Ecto neural progenitor cell (in vitro differentiated cells): ENCODE data around the gene SCNN1A.
A peak's percentile ranks its signal among the peaks of the same experiment; 100 is the strongest.

Source experiments
- DNase-seq: peaks from one replicate; pipeline ENCODE4 v3.0.0-alpha.2; 2018; ENCODE audit warnings: low spot score

The SCNN1A gene

DNA sequence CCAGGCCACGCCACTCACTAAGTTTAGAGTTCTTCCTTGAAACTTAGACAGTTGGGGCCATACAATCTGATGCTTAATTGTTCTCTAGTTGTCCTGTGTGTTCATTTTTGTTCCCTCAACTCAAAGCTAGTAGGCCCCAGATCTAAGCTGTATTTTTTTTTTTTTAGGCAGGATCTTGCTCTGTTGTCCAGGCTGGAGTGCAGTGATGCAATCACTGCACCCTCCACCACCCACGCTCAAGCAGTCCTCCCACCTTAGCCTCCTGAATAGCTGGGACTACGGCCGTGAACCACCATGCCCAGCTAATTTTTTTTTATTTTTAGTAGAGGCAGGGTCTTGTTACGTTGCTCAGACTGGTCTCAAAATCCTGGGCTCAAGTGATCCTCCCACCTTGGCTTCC lies 41.0 kb downstream of the SCNN1A start:
- DNase-seq: no peak

DNA sequence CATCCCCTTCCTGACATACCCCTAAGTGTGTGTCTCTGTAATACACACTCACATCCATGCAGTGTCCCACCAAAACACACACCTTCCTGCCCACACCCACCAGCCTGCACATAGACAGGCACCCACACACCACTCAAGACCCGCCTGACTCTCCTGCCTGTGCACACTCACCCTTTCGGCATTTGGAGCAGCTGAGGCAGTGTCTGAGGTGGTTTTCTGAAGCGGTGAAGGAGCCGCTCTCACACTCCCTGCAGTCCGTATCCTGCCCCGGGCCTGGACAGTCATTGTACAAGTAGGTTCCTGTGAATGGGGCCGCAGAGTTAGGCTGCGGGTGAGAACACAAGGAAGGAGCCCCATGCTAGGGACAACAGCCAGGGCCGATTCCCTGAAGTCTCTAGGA lies 41.8 kb downstream of the SCNN1A start:
- no peak for DNase-seq

GRCh38 chr12:6333029-6333428 lies 42.3 kb downstream of the SCNN1A start:
- DNase-seq: no peak

- no peak for DNase-seq
Measured at GRCh38 chr12:6332459-6332858, 42.9 kb downstream of the SCNN1A start.

DNA sequence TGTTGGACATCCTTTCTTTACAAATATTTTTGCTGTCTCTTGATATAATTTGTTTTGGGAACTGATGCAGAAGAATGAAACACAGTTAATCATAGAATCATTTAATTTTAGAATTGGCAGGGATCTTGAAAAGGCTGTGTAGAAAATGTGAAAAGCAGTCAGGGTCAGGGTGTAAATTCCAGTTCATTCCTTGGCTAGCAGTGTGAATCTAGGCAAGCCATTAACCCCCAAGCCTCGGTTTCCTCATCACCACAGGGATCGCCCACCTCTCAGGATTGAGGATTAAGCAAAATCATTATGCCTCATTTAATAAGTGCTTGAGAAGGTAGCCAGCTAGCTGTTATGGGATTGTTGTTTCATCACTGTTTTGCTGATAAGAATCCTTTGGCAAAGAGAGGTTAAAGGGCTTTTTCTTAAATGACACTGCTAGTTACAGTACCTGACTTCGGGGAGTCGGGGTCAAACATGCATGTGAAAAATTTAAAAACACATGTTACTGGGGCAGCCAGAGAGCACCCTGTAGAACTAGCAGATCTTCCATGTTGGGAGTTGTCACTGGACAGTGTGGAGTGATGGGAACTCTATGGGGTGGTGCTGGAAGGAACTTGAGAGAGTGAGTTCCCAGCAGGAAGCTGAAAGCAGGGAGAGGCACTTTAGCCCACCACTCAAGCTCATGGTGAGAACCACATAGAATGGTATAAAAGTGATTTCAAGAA lies 44.2 kb downstream of the SCNN1A start:
- no peak for DNase-seq

GRCh38 chr12:6330192-6330591 lies 45.2 kb downstream of the SCNN1A start:
- no peak for DNase-seq

DNA sequence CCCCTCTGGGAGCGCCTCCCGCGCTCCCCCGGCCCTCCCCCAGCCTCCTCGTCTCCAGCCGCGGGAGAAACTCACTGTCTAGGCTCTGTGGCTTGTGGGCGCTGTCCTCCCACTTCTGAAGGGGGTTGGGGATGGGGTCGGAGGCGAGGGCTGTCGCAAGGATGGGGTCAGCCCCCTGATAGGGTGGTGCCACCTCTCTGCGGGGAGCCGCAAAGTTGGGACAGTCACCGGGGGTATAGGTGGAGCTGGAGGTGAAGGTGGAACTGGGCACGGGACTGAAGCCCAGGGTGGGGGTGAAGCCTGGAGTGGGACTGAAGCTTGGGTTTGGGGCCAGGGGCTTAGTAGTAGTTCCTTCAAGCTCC lies 45.7 kb downstream of the SCNN1A start:
- no peak for DNase-seq

DNA sequence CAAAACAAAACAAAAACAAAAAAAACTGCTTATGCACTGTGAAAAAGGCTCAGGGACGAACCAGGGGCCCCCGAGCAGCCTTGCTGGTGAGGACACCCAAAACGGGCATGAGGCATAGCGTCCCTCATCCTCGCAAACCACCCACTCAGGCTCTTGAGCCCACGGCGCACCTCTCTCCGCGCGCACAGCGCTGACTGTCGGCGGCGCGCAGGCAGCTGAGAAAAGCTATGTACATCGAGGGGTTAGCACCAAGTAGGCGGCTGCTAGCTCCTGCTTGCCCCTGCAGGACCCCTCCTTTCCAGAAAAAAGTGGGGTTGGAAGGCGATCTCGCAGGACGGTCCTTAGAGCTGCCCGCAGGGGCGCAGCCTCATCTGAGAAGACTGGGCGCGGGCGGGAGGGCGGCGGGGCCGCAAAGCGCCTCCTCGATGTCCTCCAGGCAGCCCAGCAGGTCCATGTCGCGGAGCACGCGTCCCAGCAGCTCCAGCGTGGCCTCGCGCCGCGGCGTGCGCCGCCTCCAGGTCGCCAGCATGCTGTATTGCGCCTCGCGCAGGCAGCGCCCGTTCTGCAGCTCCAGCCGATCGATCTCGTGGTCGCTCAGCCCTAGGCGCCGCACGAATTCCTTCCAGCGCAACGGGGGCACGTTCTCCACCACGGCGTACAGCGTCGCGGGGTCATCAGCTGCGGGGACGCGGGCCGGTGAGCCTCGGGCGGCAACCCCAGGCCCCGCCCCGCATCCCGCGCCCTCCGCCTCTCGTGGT lies 46.2 kb downstream of the SCNN1A start:
- peak; percentile 80 for DNase-seq

GRCh38 chr12:6328045-6328779 lies 47.2 kb downstream of the SCNN1A start:
- DNase-seq: no peak

DNA sequence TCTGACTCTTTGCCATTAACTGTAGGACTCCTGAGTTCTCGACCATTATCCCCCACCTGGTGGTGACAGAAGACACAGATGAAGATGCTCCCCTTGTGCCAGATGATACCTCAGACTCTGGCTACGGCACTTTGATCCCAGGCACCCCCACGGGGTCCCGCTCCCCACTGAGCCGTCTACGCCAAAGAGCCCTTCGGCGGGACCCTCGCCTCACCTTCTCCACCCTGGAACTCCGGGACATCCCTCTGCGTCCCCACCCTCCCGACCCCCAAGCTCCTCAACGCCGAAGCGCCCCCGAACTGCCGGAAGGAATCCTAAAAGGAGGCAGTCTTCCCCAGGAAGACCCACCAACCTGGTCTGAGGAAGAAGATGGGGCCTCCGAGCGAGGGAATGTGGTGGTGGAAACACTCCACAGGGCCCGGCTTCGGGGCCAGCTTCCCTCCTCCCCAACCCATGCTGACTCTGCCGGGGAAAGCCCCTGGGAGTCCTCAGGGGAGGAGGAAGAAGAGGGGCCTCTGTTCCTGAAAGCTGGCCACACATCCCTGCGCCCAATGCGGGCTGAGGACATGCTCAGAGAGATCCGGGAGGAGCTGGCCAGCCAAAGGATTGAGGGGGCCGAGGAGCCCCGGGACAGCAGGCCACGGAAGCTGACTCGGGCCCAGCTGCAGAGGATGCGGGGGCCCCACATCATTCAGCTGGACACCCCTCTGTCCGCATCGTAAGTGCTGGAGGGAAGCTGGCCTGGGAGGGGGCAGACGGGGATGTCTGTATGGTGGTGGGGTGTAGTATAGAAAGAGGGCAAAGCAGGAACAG lies 47.9 kb downstream of the SCNN1A start:
- DNase-seq: no peak

DNA sequence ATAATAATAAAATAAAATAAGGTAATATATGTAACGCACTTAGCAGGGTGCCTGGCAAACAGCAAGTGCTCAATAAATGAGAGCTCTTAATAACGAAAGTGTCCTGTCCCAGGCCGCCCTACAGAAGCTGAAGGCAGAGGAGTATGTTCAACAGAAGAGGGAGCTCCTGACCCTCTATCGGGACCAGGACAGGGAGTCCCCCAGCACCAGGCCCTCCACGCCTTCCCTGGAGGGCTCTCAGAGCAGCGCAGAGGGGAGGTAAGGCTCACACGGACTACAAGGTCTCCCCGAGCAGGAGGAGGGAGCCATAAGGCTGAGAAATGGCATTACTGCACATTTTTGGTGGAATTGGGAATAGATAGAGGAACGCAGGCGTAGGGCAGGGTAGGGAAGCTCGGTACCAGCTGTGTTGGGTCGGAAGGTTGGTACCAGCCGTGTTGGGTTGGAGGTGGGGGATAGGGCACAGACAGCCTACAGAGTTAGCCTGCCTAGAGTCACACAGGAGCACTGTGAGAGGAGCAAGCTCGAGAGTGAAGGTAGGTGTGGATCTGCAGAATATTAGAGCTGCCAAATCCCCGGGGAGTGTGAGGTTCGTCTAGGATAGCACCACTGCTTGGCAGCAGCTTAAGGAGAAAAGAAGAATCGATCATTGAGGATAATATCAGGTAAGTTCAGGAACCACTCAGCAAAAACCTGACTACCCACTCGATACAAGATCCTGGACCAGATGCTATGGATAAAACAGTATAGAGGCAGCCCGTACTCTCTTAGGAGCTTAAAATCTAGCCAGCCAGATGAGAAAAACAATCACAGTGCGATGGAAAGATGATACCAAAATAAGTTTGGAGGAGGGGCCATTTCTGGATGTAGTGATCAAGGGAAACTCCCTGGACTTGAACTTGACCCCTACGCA lies 48.8 kb downstream of the SCNN1A start:
- no peak for DNase-seq

- no peak for DNase-seq
Measured at GRCh38 chr12:6324936-6325750, 50.2 kb downstream of the SCNN1A start.

GRCh38 chr12:6323995-6324711 lies 51.2 kb downstream of the SCNN1A start:
- no peak for DNase-seq

GRCh38 chr12:6323340-6323994 lies 51.9 kb downstream of the SCNN1A start:
- no peak for DNase-seq

DNA sequence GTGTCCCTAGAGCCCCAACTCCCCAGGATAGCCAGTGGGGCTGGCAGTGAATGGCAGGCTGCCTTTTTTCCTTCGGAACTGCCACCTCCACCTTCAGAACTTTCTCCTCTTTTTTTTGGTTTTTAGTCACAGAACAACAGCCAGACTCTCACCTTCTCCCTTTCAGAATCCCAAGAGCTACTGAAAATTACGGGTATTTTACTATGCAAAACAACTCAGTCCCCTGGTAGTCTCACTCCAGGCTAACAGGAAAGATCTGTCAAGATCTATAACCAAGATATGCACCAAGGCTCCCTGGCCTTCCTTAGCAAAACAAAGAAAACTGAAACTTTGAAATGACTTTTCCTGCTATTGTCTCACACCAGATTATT lies 52.4 kb downstream of the SCNN1A start:
- no peak for DNase-seq

DNA sequence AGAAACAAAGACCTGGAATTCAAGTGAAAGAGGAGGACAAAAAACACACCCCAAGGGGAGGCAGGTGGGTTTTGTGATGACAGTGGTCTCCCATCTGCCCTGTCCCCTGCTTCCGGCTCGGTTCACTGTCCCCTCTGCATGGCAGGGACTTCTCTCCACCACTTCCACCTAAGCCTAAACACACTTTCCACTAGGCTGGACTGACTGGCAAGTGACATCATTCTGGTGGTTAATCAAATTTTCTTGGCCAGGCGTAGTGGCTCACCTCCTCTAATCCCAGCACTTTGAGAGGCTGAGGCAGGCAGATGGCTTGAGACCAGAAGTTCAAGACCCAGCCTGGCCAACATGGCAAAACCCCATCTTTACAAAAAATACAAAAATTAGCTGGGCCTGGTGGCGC lies 53.0 kb downstream of the SCNN1A start:
- DNase-seq: no peak

DNA sequence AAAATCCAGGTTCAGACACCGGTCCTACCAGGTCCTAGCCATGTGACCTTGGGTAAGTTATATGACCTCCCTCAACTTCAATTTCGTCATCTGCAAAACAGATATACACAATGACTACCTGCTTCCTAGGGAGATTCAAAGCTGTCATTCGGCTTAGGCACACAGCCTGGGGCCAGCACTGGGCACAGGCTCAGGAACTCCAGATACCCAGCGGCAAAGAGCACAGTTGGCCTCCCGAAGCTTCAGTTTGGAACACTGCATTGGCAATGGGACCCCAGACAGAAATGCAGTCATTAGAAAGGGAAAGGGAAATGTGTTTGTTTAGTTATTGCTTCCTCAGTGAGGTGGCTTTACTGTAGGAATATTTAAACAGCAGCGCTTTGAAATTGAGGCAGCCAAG lies 53.5 kb downstream of the SCNN1A start:
- DNase-seq: no peak

DNA sequence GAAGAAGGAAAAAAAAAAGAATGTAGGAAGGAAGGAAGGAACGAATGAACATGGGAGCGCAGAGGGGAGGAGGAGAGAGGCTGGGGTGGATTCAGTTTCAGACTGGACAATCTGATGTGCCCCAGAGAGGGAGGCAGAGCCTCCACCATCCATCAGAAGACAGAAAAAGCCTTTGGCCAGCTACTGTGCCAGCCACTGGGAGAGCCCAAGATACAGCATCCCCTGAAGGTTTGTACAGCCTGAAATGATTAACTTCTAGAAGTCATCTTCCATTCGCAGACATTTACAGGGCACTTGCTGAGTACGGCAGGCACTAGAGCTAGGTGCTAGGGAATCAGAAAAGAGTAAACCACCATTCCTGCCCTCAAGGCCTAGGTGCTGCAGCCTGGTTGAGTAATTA lies 55.9 kb downstream of the SCNN1A start:
- DNase-seq: no peak

DNA sequence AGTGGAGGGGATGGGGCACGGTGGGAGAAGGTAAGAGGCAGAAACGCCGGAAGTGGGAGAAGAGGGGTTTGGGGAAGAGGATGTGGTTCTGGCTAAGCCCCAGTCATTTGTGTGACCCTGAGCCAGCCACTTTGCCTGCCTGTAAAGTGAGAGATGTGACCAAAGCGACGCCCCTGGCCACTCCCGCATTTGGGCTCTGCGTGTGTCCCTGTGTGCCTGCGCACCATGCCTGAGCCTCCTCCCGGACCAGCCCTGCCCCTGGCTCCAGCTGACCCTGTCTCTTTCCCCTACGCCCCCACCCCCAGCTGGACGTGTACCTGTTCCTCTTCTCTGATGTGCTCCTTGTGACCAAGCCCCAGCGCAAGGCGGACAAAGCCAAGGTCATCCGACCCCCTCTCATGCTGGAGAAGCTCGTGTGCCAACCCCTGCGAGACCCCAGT lies 56.9 kb downstream of the SCNN1A start:
- no peak for DNase-seq
